Suprapubic skin (tissue), 4 donors: ENCODE results near the gene NME7. TPM values are rescaled to one million over a fixed set of nuclear protein-coding genes. Genes with fewer than 3 reads are reported as not detected.

Experiments used
- DNase-seq, 2 donors: peaks; one replicate each; pipeline ENCODE4 v3.0.0-alpha.2; 2019; ENCODE audit warnings: low spot score in 2 of 2
- H3K27ac ChIP-seq: fragments of 200-600 bp; sonication (generic); one replicate; pipeline ENCODE4 v1.5.1; 2019
- H3K27me3 ChIP-seq: fragments of 200-600 bp; sonication (generic); one replicate; pipeline ENCODE4 v1.5.1; 2019
- H3K36me3 ChIP-seq: fragments of 200-600 bp; sonication (generic); one replicate; pipeline ENCODE4 v1.5.1; 2019
- H3K4me1 ChIP-seq: fragments of 200-600 bp; sonication (generic); one replicate; pipeline ENCODE4 v1.5.1; 2019
- H3K4me3 ChIP-seq: fragments of 200-600 bp; sonication (generic); one replicate; pipeline ENCODE4 v1.5.1; 2019; ENCODE audit warnings: mild to moderate bottlenecking
- H3K9me3 ChIP-seq: fragments of 200-600 bp; sonication (generic); one replicate; pipeline ENCODE4 v1.5.1; 2019
- EP300 ChIP-seq: sonication (generic); formaldehyde crosslinking; IDR thresholded peaks from one replicate; pipeline ENCODE4 v1.6.1; 2017; ENCODE audit warnings: antibody characterized with exemption
- POLR2A ChIP-seq, 2 donors: fragments of 450-650 bp; IDR thresholded peaks; one replicate each; pipeline ENCODE4 v1.6.1; 2017; ENCODE audit warnings: antibody characterized with exemption in 2 of 2, mild to moderate bottlenecking in 2 of 2, moderate library complexity in 2 of 2
- POLR2AphosphoS5 ChIP-seq, 3 donors: sonication (generic); formaldehyde crosslinking; IDR thresholded peaks; one replicate each; pipeline ENCODE4 v1.6.1; 2017; ENCODE audit warnings: antibody characterized with exemption in 3 of 3
- WGBS: methylation state at CpG from one replicate; pipeline ENCODE4 v1.1.5; 2018; 5-methylcytosine and 5-hydroxymethylcytosine counted together
- total RNA-seq, 4 donors: library from RNA; depleted of rRNA; stranded (reverse); fragments of >200 nt; gene quantifications; one replicate each; pipeline ENCODE4 v1.1.0, GENCODE V29; 2016
- TF ChIP-seq, protein P1 (sequence below), 2 donors: fragments of 200-600 bp in 1 of 2; fragments of 450-650 bp in 1 of 2; sonication (generic) in 1 of 2; IDR thresholded peaks; one replicate each; pipeline ENCODE4 v1.5.1; 2016 to 2019; ENCODE audit warnings: antibody characterized with exemption in 2 of 2, mild to moderate bottlenecking in 1 of 2, moderate library complexity in 1 of 2

The NME7 gene
- total RNA-seq, 4 donors from 2014 or later, result 9.5 to 13.9 (median 11.7) TPM

- DNase-seq, result peak; percentile 73 to 82
- TF ChIP-seq, protein P1, sequence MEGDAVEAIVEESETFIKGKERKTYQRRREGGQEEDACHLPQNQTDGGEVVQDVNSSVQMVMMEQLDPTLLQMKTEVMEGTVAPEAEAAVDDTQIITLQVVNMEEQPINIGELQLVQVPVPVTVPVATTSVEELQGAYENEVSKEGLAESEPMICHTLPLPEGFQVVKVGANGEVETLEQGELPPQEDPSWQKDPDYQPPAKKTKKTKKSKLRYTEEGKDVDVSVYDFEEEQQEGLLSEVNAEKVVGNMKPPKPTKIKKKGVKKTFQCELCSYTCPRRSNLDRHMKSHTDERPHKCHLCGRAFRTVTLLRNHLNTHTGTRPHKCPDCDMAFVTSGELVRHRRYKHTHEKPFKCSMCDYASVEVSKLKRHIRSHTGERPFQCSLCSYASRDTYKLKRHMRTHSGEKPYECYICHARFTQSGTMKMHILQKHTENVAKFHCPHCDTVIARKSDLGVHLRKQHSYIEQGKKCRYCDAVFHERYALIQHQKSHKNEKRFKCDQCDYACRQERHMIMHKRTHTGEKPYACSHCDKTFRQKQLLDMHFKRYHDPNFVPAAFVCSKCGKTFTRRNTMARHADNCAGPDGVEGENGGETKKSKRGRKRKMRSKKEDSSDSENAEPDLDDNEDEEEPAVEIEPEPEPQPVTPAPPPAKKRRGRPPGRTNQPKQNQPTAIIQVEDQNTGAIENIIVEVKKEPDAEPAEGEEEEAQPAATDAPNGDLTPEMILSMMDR (IDR thresholded peaks at IDR 0.05), result no peak
- peak in 2 of 3 donors; percentile 41 to 46 for TF ChIP-seq POLR2AphosphoS5 (IDR thresholded peaks at IDR 0.05)
- TF ChIP-seq EP300, result no peak
- no peaks in the 10 kb centered on the region for H3K9me3 ChIP-seq
- peak overlapping the region; percentile 50 for H3K27ac ChIP-seq
- peaks cover 40% of the 10 kb centered on the region for H3K4me1 ChIP-seq
- 44% methylated on average over 14 of the region's 14 CpGs for WGBS
- H3K36me3 ChIP-seq, result no peaks in the 10 kb centered on the region
- H3K4me3 ChIP-seq, result peak overlapping the region; percentile 24
- no peaks in the 10 kb centered on the region for H3K27me3 ChIP-seq
These were observed 251.6 kb downstream of the NME7 start for GRCh38 chr1:169115891-169116585.

DNA sequence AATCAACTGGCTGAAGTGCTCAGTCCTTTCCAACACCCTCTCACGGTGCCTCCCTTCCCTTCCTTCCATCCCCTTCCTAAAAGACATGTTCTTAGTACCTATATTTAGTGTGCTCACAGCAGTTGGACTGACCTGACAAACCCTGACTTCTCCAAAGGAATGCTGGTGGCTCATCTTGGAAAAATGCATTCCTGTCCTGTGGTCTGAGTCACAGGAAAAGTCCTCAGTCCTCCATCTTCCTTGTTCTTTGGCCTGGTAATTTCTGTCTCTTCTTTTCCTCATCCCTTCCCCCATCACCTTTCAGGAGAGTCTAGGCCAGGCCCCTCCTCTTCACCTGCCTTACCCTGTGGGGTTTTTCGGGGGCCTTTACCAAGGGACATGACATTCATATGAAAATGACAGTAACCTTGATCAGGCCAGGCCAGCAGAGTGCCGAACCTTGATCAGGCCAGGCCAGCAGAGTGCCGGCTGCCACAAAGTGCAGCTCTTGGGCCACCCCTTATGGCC, 253.9 kb downstream of the NME7 start:
- Histone ChIP-seq H3K36me3 (no peaks in the 10 kb centered on the region), H3K27ac (no peak overlapping the region), H3K4me1 (peaks cover 47% of the 10 kb centered on the region), H3K27me3 (no peaks in the 10 kb centered on the region), H3K9me3 (no peaks in the 10 kb centered on the region), H3K4me3 (no peak overlapping the region)
- 78% methylated on average over 4 of the region's 4 CpGs for WGBS
- no peak for DNase-seq
- TF ChIP-seq EP300 (no peak), POLR2AphosphoS5 (IDR thresholded peaks at IDR 0.05) (no peak), POLR2A (IDR thresholded peaks at IDR 0.05) (no peak)
- TF ChIP-seq, protein P1 (IDR thresholded peaks at IDR 0.05), result no peak

DNA sequence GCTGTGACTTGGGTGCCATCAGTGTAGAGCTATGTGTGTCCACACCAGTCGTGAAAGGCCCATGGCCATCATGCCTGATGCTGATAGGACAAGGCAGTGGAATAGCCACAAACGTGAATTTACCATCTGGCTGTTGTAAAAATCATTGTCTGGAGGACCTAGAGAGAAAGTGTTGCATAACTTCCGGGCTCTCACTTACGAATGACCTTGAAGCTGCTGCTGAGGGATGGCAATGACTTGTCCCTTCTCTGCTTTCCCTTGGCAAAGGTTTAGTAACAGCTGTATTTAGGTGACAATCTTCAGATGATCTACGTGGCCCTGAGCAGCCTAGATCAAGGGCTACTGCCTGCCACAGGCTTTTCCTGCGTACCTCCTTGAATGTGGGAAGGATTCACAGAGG, 255.4 kb downstream of the NME7 start:
- Histone ChIP-seq H3K27me3 (no peaks in the 10 kb centered on the region), H3K9me3 (no peaks in the 10 kb centered on the region), H3K4me1 (peaks cover 47% of the 10 kb centered on the region), H3K36me3 (no peaks in the 10 kb centered on the region), H3K27ac (no peak overlapping the region), H3K4me3 (no peak overlapping the region)
- TF ChIP-seq, protein P1 (IDR thresholded peaks at IDR 0.05), result no peak
- TF ChIP-seq POLR2A (IDR thresholded peaks at IDR 0.05) (no peak), EP300 (no peak), POLR2AphosphoS5 (IDR thresholded peaks at IDR 0.05) (no peak)
- WGBS, result 82% methylated on average over 6 of the region's 6 CpGs
- no peak for DNase-seq

DNA sequence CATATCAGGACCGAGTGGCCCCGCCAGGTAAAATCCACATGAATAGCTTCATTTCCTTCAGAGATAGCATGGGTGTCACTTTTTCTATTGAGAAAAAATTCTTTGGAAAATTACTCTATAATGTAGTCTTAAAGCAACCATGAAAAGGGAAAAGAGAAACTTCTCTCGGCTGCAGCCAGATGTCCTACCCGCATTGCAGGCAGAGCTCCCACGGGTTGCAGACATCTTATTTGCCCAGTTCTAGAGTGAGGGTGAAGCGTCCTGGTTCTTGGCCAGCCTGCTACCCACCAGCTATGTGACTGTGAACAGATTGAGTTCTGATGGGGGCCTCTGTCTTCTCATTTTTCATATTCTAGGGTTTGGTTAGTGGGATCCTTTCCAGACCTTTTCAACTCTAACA, 256.1 kb downstream of the NME7 start:
- no peak overlapping the region for H3K27ac ChIP-seq
- no peak for DNase-seq
- no peaks in the 10 kb centered on the region for H3K9me3 ChIP-seq
- TF ChIP-seq, protein P1 (IDR thresholded peaks at IDR 0.05), result no peak
- no peak for TF ChIP-seq POLR2AphosphoS5 (IDR thresholded peaks at IDR 0.05)
- 96% methylated on average over 6 of the region's 6 CpGs for WGBS
- no peaks in the 10 kb centered on the region for H3K36me3 ChIP-seq
- peaks cover 45% of the 10 kb centered on the region for H3K4me1 ChIP-seq
- H3K27me3 ChIP-seq, result no peaks in the 10 kb centered on the region
- no peak overlapping the region for H3K4me3 ChIP-seq

- DNase-seq, result no peak
- peak overlapping the region; percentile 92 for H3K4me3 ChIP-seq
- TF ChIP-seq, protein P1 (IDR thresholded peaks at IDR 0.05), result no peak
- TF ChIP-seq POLR2A (IDR thresholded peaks at IDR 0.05) (no peak), EP300 (no peak), POLR2AphosphoS5 (IDR thresholded peaks at IDR 0.05) (no peak)
- no peaks in the 10 kb centered on the region for H3K27me3 ChIP-seq
- H3K4me1 ChIP-seq, result peaks cover 41% of the 10 kb centered on the region
- H3K36me3 ChIP-seq, result no peaks in the 10 kb centered on the region
- WGBS, result 72% methylated on average over 7 of the region's 7 CpGs
- no peaks in the 10 kb centered on the region for H3K9me3 ChIP-seq
- no peak overlapping the region for H3K27ac ChIP-seq
These were observed 256.7 kb downstream of the NME7 start for GRCh38 chr1:169110689-169111447.
